ENCODE results near the gene DECR2.

DNA sequence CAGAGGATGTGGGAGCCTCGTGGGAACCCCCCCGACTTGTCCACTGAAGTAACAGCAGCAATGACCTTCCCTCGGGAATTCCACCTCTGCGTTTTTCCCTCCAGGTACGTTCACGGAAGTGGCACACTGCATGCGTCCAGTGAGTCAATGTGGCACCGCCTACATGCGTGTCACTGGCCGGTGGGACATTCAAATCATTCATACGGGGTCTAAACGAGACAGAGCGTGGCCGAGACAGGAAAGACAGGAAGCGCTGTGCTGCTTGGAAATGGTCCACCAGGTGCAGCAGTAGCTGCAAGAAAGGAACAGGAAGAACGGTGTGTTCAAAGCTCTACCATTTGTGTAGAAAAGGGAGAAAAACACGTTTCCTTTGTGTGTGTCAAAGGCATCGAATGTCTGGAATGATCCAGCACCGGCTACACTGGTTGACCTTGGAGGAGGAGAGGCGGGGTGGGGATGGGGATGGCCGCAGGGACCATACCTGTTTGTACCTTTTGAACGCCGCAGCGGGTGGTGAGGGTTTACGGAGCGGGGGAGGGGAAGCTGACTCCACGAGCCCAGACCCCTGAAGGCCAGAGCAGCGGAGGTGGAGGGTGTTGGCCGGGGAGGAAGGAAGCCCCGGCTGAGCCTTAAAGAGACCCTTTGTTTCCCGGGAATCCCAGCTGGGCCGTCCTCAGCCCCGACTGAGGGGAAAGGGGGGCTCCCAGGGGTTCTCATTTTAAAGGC, 18.2 kb upstream of the DECR2 start:
- TF ChIP-seq, protein P1, sequence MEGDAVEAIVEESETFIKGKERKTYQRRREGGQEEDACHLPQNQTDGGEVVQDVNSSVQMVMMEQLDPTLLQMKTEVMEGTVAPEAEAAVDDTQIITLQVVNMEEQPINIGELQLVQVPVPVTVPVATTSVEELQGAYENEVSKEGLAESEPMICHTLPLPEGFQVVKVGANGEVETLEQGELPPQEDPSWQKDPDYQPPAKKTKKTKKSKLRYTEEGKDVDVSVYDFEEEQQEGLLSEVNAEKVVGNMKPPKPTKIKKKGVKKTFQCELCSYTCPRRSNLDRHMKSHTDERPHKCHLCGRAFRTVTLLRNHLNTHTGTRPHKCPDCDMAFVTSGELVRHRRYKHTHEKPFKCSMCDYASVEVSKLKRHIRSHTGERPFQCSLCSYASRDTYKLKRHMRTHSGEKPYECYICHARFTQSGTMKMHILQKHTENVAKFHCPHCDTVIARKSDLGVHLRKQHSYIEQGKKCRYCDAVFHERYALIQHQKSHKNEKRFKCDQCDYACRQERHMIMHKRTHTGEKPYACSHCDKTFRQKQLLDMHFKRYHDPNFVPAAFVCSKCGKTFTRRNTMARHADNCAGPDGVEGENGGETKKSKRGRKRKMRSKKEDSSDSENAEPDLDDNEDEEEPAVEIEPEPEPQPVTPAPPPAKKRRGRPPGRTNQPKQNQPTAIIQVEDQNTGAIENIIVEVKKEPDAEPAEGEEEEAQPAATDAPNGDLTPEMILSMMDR (conservative IDR thresholded peaks at IDR 0.05 in 1 of 2, IDR thresholded peaks at IDR 0.05 in 1 of 2; ENCODE audit: low read depth in 1 of 2, low read length in 2 of 2): no peak
- TF ChIP-seq EZH2 (IDR thresholded peaks at IDR 0.05; ENCODE audit: low read length, missing control alignments): no peak
